GM10248 (cell line): ENCODE results near the gene SMOC2.

Experiments
- CTCF ChIA-PET: fragments of 300-600 bp; sonication (Branson Sonifier 250); formaldehyde crosslinking; extraction: SDS; loops from one replicate; lab custom pipeline; 2021; ENCODE audit warnings: antibody characterized with exemption; lab: Yijun Ruan, JAX
- POLR2A ChIA-PET: fragments of 350-650 bp; sonication (Branson Sonifier 250); formaldehyde crosslinking; extraction: SDS; loops from one replicate; lab custom pipeline; 2020; ENCODE audit warnings: antibody characterized with exemption; lab: Yijun Ruan, JAX
- DNase-seq: peaks from one replicate; pipeline ENCODE4 v3.0.0; 2012; ENCODE audit errors: extremely low spot score
- CTCF ChIP-seq: IDR thresholded peaks from 2 replicates; pipeline ENCODE4 v1.5.1; 2012; ENCODE audit warnings: mild to moderate bottlenecking, low read depth; ENCODE audit errors: extremely low read depth, missing control alignments, control extremely low read depth

Gene SMOC2

GRCh38 chr6:168643401-168643800, 202.4 kb downstream of the SMOC2 start:
- POLR2A ChIA-PET = no interaction called here
- TF ChIP-seq CTCF = no peak
- no peak for DNase-seq
- CTCF ChIA-PET = no interaction called here

- no peak for DNase-seq
- TF ChIP-seq CTCF = no peak
- CTCF ChIA-PET = no interaction called here
- POLR2A ChIA-PET = no interaction called here
Measured at GRCh38 chr6:168645326-168645725, 204.3 kb downstream of the SMOC2 start.

GRCh38 chr6:168647271-168647670, 206.3 kb downstream of the SMOC2 start:
- TF ChIP-seq CTCF = no peak
- ChIA-PET CTCF (no interaction called here), POLR2A (no interaction called here)
- no peak for DNase-seq

- POLR2A ChIA-PET = no interaction called here
- CTCF ChIA-PET = no interaction called here
- DNase-seq = no peak
- no peak for TF ChIP-seq CTCF
Measured at GRCh38 chr6:168648240-168649125, 207.5 kb downstream of the SMOC2 start.

- ChIA-PET POLR2A (no interaction called here), CTCF (no interaction called here)
- DNase-seq = no peak
- TF ChIP-seq CTCF = no peak
Measured at GRCh38 chr6:168649209-168649608, 208.2 kb downstream of the SMOC2 start.

DNA sequence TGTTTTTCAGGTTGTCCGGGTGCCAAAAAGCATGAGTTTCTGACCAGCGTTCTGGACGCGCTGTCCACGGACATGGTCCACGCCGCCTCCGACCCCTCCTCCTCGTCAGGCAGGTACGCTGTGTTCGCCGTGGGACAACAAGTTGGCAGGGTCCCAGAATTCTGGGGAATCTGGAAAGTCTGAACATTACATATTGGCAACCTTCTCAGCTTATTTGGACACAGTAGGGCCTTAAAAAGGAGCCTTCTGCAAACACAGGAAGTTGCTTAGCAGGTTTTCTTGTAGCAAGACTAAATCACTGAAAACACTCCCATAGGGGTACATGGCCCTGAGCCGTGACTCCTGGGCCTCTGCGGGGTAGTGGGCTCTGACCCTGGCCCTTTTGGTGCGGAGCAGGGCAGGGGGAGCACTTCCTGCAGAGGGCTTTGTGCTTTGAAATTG, 209.7 kb downstream of the SMOC2 start:
- ChIA-PET CTCF (no interaction called here), POLR2A (no interaction called here)
- DNase-seq = no peak
- no peak for TF ChIP-seq CTCF
